ENCODE results near the gene PELI3. TPM values are rescaled to one million over a fixed set of nuclear protein-coding genes. Genes with fewer than 3 reads are reported as not detected.
"Not testable (repeated sequence)": the region's sequence is repeated elsewhere in the genome, so short reads cannot be mapped to it uniquely, and the experiment has no call there.

PELI3 gene
- total RNA-seq, 2 donors from 2014 or later = 8.1 to 17.5 TPM

DNA sequence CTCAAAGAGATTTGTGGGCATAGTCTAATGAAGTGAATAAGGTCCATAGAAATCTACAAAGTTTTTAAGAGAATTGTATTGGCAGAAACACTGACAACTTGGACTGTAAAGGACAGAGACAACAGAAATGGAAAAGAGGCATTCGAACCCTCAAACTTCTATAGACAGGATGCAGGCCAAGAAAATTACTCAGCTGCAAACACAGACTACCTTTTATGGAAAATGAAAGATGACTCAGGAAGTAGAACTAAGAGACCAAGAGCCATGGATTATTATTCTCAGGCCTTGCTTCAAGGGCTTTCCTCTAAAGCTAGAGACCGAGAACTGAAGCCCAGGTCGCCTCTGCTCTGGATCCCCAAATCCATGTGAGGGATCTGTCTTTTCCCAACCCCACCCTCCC lies 3.8 kb upstream of the PELI3 start:
- Mint-ChIP-seq H3K27me3 (no peaks in the 10 kb centered on the region), H3K27ac (peak overlapping the region; percentile 49), H3K4me3 (peak overlapping the region; percentile 10), H3K4me1 (peaks cover 20% of the 10 kb centered on the region), H3K36me3 (ENCODE audit: low read depth) (peaks cover 4% of the 10 kb centered on the region), H3K9me3 (no peaks in the 10 kb centered on the region)
- ATAC-seq (replicated peaks) = no peak

DNA sequence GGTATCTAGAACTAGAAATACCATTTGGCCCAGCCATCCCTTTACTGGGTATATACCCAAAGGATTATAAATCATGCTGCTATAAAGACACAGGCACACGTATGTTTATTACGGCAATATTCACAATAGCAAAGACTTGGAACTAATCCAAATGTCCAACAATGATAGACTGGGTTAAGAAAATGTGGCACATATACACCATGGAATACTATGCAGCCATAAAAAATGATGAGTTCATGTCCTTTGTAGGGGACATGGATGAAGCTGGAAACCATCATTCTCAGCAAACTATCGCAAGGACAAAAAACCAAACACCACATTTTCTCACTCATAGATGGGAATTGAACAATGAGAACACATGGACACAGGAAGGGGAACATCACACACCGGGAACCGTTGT lies 2.6 kb upstream of the PELI3 start:
- peaks cover 15% of the 10 kb centered on the region for H3K4me1 Mint-ChIP-seq
- H3K36me3 Mint-ChIP-seq (ENCODE audit: low read depth); ATAC-seq (replicated peaks); H3K27ac Mint-ChIP-seq; H3K4me3 Mint-ChIP-seq; H3K27me3 Mint-ChIP-seq; H3K9me3 Mint-ChIP-seq: not testable (repeated sequence)

DNA sequence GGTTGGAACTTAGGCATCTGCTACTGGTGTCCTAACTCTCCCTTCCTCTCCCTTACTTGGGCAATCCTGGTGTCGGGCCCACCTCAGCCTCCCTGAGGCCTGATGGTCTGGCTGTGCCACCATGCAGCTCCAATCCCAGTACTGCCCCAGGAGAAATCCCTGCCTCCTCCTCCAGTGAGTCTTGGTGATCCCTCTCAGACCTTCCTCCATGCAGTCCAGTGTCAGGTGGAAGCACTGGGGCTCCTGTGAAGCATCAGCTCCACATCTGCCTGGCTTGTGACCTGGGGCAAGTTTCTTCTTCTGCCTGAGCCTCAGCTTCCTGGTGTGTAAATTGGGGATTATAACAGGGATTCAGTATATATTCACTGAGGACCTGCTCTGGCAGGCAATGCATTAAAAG lies 1.8 kb upstream of the PELI3 start:
- ATAC-seq (replicated peaks) = no peak
- H3K9me3 Mint-ChIP-seq = no peaks in the 10 kb centered on the region
- H3K27ac Mint-ChIP-seq = no peak overlapping the region
- no peaks in the 10 kb centered on the region for H3K27me3 Mint-ChIP-seq
- H3K4me3 Mint-ChIP-seq = peak overlapping the region; percentile 73
- H3K36me3 Mint-ChIP-seq (ENCODE audit: low read depth) = peaks cover 5% of the 10 kb centered on the region
- H3K4me1 Mint-ChIP-seq = peaks cover 10% of the 10 kb centered on the region

DNA sequence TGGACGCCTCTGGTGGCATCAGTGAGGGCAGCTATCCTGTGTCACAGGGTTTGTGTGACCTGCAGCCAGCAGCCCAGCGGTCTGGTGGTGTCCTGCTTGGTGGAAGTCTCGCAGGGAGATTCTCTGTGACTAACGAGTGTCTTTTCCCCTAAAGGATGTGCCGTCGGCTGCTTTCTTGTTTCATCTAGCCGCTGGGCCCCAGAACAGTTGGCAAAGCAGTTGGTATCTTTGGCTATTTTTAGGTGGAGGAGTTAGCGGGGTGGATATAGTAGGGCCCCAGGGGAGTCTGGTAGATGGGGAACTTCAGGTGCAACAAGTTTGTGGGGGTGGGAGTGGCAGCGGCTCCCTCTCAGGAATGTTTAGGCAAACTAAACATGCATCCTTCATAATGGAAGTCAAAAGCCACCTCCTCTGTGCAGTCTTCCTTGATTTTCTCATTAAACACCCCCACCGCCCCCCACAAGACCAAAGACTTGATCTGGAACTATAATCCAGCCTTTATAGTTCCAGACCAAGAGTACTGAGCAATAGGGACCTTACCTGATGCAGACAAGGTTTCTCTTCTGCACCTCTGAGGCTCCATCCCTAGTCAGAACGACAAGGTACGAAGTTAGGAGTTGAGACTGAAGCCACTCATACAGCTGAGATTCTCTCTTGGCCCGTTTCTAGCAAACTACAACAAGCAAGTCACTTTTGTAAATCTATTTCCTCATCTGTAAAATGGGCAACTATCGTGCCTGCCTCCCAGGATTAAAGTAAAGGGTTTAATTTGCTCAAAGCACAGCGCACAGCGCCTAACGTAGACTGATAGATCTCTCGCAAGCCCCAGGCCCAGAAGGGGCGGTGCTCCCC lies 1.1 kb upstream of the PELI3 start:
- Mint-ChIP-seq H3K27ac (peak overlapping the region; percentile 61), H3K36me3 (ENCODE audit: low read depth) (peaks cover 11% of the 10 kb centered on the region)

DNA sequence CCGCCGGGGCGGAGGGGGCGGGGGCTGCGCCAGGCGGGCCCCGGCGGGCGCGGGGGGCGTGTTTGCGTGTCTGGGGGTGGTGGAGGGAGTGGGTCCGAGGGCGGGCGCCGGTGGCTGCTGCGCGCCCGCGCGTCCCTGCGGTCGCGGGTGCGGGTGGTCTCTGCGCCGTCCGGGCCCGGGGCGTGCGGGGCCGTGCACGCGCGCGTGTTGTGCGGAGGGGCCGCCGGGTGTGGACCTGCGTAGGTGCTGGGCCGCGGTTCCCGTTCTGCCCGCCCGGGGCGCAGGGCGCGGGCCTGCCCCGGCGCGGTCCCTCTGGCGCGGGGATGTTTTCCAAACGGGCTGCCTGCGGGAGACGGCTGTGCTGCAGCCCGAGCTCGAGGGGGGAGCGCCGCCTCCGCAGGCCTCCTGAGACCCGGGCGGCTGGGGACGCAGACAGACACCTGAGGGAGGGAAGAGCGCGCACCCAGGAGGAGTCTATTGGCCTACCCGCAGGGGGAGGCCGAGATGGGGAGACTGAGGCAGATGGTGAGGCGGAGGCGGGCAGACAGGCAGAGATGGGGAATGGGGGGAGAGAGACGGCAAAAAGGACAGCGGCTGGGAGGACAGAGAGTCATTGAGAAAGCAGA lies 442 bp downstream of the PELI3 start:
- Mint-ChIP-seq H3K4me1 (peaks cover 10% of the 10 kb centered on the region), H3K4me3 (peak overlapping the region; percentile 86), H3K9me3 (no peaks in the 10 kb centered on the region), H3K27ac (peak overlapping the region; percentile 82), H3K36me3 (ENCODE audit: low read depth) (peaks cover 15% of the 10 kb centered on the region), H3K27me3 (no peaks in the 10 kb centered on the region)
- peak; percentile 49 for ATAC-seq (replicated peaks)

More for the DNA sequence above, 1.1 kb upstream of the PELI3 start:
- Mint-ChIP-seq H3K27me3 (no peaks in the 10 kb centered on the region), H3K4me1 (peaks cover 10% of the 10 kb centered on the region), H3K9me3 (no peaks in the 10 kb centered on the region), H3K4me3 (peak overlapping the region; percentile 73)
- no peak for ATAC-seq (replicated peaks)

DNA sequence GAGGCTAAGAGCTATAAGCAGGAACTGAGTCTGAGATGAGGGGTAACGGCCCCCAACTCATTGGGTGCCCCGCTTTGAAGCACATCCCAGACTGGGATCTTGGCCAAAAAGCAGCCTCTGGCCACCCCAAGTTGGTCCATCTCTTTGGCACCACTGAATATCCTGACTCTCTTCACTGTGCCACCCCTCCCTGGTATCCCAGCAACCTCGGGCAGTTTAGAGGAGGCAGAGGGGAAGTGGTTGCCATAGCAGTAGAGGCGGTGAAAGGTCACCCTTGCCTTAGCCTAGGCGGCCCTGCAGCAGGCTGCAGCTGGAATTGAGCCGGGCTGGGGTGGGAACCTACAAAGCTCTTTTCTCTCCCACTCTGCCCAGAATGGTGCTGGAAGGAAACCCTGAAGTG lies 1.1 kb downstream of the PELI3 start:
- Mint-ChIP-seq H3K27ac (peak overlapping the region; percentile 82), H3K27me3 (no peaks in the 10 kb centered on the region), H3K4me3 (peak overlapping the region; percentile 86), H3K9me3 (no peaks in the 10 kb centered on the region), H3K4me1 (peaks cover 7% of the 10 kb centered on the region), H3K36me3 (ENCODE audit: low read depth) (peaks cover 15% of the 10 kb centered on the region)
- no peak for ATAC-seq (replicated peaks)

DNA sequence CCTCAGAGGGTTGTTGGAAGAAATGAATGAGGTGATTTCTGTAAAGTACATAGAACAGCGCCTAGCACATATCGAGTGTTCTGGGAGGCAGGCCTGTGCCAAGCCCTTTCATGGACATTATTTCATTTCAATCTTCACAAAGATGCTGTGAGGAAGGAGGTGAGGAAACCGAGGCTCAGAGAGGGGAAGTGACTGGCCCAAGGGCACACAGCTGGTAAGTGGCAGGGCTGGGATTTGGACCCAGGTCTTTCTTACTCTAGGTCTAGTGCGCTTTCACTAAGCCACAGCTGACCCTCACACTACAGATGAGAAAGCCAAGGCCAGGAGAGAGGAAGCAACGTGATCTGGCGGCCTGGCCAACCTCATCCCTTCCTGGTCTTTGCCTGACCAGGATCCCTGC lies 2.0 kb downstream of the PELI3 start:
- no peaks in the 10 kb centered on the region for H3K4me1 Mint-ChIP-seq
- H3K27ac Mint-ChIP-seq = no peak overlapping the region
- H3K27me3 Mint-ChIP-seq = no peaks in the 10 kb centered on the region
- H3K4me3 Mint-ChIP-seq = peak overlapping the region; percentile 86
- no peak for ATAC-seq (replicated peaks)
- H3K36me3 Mint-ChIP-seq (ENCODE audit: low read depth) = peaks cover 15% of the 10 kb centered on the region
- H3K9me3 Mint-ChIP-seq = no peaks in the 10 kb centered on the region

DNA sequence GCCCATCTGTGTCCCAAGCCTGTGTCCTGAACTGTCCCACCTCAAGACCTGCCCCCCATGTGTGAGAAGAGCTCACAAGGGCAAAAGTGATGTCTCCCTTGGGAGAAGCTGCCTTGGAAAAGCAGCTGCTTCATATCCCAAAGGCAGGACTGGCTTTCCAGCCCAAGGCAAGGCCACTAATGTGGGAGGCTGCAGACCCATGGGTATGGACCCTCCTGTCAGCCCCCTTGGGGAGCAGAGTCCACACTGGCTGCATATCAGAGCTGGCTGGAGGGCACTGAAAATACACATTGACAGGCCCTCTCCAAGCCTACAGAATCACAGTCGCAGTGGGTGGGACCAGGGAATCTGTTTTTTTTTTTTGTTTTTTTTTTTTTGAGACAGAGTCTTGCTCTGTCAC lies 2.7 kb downstream of the PELI3 start:
- H3K36me3 Mint-ChIP-seq (ENCODE audit: low read depth) = peaks cover 20% of the 10 kb centered on the region
- ATAC-seq (replicated peaks) = no peak
- H3K4me1 Mint-ChIP-seq = no peaks in the 10 kb centered on the region
- no peak overlapping the region for H3K4me3 Mint-ChIP-seq
- H3K9me3 Mint-ChIP-seq = no peaks in the 10 kb centered on the region
- H3K27me3 Mint-ChIP-seq = no peaks in the 10 kb centered on the region
- H3K27ac Mint-ChIP-seq = no peak overlapping the region

DNA sequence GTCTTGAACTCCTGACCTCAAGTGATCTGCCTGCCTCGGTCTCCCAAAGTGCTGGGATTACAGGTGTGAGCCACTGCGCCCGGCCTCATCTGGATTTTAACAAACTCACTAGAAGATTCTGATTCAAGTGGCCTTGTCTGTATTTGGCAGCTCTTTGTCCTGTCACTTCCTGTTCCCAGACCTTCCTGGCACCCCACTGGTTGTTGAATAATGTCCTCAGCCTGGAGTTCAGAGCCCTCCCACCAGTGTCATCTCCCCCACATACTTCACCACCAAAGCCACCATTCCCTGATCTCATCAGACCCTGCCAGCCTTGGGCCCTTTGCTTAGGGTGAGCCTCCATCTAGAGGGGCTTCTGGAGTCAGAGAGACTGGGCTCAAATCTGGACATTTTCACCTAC lies 3.3 kb downstream of the PELI3 start:
- Mint-ChIP-seq H3K36me3 (ENCODE audit: low read depth) (peaks cover 20% of the 10 kb centered on the region), H3K27ac (no peak overlapping the region), H3K9me3 (no peaks in the 10 kb centered on the region), H3K4me1 (no peaks in the 10 kb centered on the region), H3K27me3 (no peaks in the 10 kb centered on the region), H3K4me3 (no peak overlapping the region)
- ATAC-seq (replicated peaks) = no peak

DNA sequence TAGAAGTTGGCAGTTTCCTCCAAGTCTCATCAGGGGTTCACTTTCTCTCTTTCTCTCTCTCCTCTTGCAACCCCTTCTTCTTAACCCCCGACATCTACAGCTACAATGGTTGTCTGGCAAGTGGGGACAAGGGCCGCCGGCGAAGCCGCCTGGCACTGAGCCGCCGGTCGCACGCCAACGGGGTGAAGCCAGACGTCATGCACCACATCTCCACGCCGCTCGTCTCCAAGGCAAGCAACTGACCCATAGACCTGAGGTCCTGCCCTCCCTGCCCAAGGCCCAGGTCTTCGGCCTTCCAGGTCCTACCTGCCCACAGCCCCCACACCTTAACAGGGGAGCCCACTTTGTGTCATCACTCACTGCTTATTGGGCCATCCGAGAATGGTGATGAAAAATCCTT lies 4.4 kb downstream of the PELI3 start:
- ATAC-seq (replicated peaks) = no peak
- H3K27ac Mint-ChIP-seq = peak overlapping the region; percentile 31
- H3K27me3 Mint-ChIP-seq = no peaks in the 10 kb centered on the region
- no peaks in the 10 kb centered on the region for H3K9me3 Mint-ChIP-seq
- peaks cover 20% of the 10 kb centered on the region for H3K36me3 Mint-ChIP-seq (ENCODE audit: low read depth)
- no peak overlapping the region for H3K4me3 Mint-ChIP-seq
- no peaks in the 10 kb centered on the region for H3K4me1 Mint-ChIP-seq

DNA sequence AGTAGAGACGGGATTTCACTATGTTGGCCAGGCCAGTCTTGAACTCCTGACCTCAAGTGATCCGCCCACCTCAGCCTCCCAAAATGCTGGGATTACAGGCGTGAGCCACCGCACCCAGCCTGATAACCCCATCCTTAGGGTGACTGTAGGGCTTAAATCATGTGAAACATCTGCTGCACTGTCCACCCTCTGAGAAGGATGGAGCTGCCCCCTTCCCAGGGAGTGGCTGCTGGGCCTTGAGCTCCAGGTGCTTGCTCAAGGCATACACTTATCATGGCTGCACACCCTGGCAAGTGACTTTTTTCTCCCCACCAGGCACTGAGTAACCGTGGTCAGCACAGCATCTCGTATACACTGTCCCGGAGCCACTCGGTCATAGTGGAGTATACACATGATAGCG lies 5.3 kb downstream of the PELI3 start:
- Mint-ChIP-seq H3K4me1 (no peaks in the 10 kb centered on the region), H3K27me3 (no peaks in the 10 kb centered on the region), H3K27ac (no peak overlapping the region), H3K9me3 (no peaks in the 10 kb centered on the region), H3K4me3 (no peak overlapping the region), H3K36me3 (ENCODE audit: low read depth) (peaks cover 20% of the 10 kb centered on the region)
- no peak for ATAC-seq (replicated peaks)

DNA sequence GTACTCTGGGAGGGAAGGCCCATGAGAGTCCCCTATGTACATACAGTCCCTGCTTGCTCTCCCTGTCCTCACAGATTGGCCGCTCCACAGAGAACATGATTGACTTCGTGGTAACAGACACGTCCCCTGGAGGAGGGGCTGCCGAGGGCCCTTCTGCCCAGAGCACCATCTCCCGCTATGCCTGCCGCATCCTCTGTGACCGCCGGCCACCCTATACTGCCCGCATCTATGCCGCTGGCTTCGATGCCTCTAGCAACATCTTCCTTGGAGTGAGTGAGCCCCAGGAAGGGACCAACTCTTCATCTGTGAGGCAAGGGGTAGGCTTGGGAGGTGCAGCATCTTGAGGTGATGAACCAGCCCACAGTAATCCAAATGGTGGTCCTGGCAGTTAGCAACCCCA lies 6.5 kb downstream of the PELI3 start:
- Mint-ChIP-seq H3K4me1 (no peaks in the 10 kb centered on the region), H3K4me3 (no peak overlapping the region), H3K27ac (no peak overlapping the region)

DNA sequence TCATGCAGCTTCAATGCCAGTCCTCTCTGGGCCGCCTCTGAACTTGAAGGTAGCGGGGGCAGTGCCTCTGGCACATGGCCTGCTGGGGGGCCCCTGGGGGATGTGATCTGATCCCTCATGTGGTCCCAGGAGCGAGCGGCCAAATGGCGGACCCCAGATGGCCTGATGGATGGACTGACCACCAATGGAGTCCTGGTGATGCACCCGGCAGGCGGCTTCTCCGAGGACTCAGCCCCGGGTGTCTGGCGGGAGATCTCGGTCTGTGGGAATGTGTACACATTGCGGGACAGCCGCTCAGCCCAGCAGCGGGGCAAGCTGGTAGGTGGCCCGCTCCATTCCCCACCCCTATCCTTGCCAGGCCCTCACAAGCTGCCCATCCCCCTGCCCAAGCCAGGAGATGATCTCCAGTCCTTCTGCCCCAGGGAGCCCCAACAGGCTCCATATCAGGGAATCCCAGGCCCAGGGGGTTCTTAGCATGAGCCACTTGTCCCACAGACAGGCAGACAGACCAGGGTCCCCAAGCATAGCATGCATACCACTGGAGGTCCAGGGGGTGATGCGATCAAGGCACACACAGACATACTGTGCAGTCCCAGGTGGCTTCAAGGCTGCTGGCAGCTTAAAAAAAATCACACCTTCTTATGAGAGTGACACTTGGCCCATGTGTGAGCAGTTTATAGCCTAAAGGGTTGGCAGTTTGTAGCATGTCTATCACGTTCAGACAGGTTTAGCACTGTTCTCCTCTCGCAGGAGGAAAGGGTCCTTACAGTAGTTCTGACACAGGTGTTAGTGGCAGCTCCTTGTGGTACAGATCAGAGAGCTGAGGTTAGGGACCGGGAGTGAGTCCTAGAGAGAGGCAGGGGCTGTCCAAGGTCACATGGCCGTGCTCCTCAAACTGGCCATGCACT lies 7.2 kb downstream of the PELI3 start:
- no peak for ATAC-seq (replicated peaks)
- no peaks in the 10 kb centered on the region for H3K9me3 Mint-ChIP-seq
- no peak overlapping the region for H3K27ac Mint-ChIP-seq
- H3K4me1 Mint-ChIP-seq = no peaks in the 10 kb centered on the region
- H3K4me3 Mint-ChIP-seq = no peak overlapping the region
- H3K36me3 Mint-ChIP-seq (ENCODE audit: low read depth) = peaks cover 16% of the 10 kb centered on the region
- H3K27me3 Mint-ChIP-seq = no peaks in the 10 kb centered on the region

More for the DNA sequence above, 6.5 kb downstream of the PELI3 start:
- peaks cover 16% of the 10 kb centered on the region for H3K36me3 Mint-ChIP-seq (ENCODE audit: low read depth)
- no peaks in the 10 kb centered on the region for H3K9me3 Mint-ChIP-seq
- ATAC-seq (replicated peaks) = no peak
- no peaks in the 10 kb centered on the region for H3K27me3 Mint-ChIP-seq

DNA sequence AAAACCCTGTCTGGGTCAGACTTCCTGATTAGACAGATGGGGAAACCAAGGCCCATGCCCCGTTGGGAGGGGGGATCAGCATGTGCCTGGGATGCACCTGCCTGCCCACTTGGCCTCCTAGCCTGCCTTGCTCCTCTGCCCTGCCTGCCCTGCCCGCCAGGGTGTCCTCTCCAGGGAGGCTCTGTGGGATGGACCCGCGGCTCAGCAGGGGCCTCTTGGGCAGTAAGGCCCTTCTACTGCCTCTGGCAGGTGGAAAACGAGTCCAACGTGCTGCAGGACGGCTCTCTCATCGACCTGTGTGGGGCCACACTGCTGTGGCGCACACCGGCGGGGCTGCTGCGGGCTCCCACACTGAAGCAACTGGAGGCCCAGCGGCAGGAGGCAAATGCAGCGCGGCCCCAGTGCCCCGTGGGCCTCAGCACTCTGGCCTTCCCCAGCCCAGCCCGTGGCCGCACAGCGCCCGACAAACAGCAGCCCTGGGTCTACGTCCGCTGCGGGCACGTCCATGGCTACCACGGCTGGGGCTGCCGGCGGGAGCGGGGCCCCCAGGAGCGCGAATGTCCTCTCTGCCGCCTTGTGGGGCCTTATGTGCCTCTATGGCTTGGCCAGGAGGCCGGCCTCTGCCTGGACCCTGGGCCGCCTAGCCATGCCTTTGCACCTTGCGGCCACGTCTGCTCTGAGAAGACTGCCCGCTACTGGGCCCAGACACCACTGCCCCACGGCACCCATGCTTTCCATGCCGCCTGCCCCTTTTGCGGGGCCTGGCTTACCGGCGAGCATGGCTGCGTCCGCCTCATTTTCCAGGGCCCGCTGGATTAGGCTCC lies 8.9 kb downstream of the PELI3 start:
- no peaks in the 10 kb centered on the region for H3K27me3 Mint-ChIP-seq
- no peak overlapping the region for H3K4me3 Mint-ChIP-seq
- peaks cover 9% of the 10 kb centered on the region for H3K36me3 Mint-ChIP-seq (ENCODE audit: low read depth)
- ATAC-seq (replicated peaks) = no peak
- no peaks in the 10 kb centered on the region for H3K9me3 Mint-ChIP-seq
- no peak overlapping the region for H3K27ac Mint-ChIP-seq
- no peaks in the 10 kb centered on the region for H3K4me1 Mint-ChIP-seq
